SK-N-SH treated with all-trans-retinoic acid at 6 μM for 48 hours (cell line): ENCODE measurements around the gene NEDD4.

Source experiments
- ATAC-seq: fragments of 200-7000 bp; cut with Tn5 transposase; 3 replicates; pipeline ENCODE4 v1.9.1; 2020; ENCODE audit warnings: mild to moderate bottlenecking, moderate library complexity
- BACH2 ChIP-seq: fragments of 250-450 bp; sonication (Bioruptor Pico); IDR thresholded peaks from 2 replicates; pipeline ENCODE4 v1.9.0; 2021; ENCODE audit warnings: mild to moderate bottlenecking, borderline replicate concordance
- CREB5 ChIP-seq: fragments of 250-450 bp; sonication (Bioruptor Pico); IDR thresholded peaks from 2 replicates; pipeline ENCODE4 v1.5.1; 2020; ENCODE audit warnings: low read depth, mild to moderate bottlenecking, moderate library complexity
- CSDC2 ChIP-seq: fragments of 250-450 bp; sonication (Bioruptor Pico); IDR thresholded peaks from 2 replicates; pipeline ENCODE4 v1.5.0; 2020; ENCODE audit warnings: mild to moderate bottlenecking, moderate library complexity
- CSRNP3 ChIP-seq: fragments of 250-450 bp; sonication (Bioruptor Pico); IDR thresholded peaks from 2 replicates; pipeline ENCODE4 v1.5.1; 2021; ENCODE audit warnings: mild to moderate bottlenecking, moderate library complexity
- ESRRG ChIP-seq: fragments of 250-450 bp; sonication (Bioruptor Pico); IDR thresholded peaks from 2 replicates; pipeline ENCODE4 v1.6.1; 2021; ENCODE audit warnings: mild to moderate bottlenecking
- GLIS3 ChIP-seq: fragments of 250-450 bp; sonication (Bioruptor Pico); IDR thresholded peaks from 2 replicates; pipeline ENCODE4 v1.5.0; 2020; ENCODE audit warnings: mild to moderate bottlenecking, moderate library complexity
- ISL1 ChIP-seq: fragments of 250-450 bp; sonication (Bioruptor Pico); IDR thresholded peaks from 2 replicates; pipeline ENCODE4 v2.1.2; 2022; ENCODE audit warnings: mild to moderate bottlenecking, moderate library complexity
- OSR1 ChIP-seq: fragments of 250-450 bp; sonication (Bioruptor Pico); IDR thresholded peaks from 2 replicates; pipeline ENCODE4 v1.8.0; 2022; ENCODE audit warnings: moderate library complexity, mild to moderate bottlenecking, inconsistent platforms
- PATZ1 ChIP-seq: fragments of 250-450 bp; sonication (Bioruptor Pico); IDR thresholded peaks from 2 replicates; pipeline ENCODE4 v1.8.0; 2020; ENCODE audit warnings: mild to moderate bottlenecking, moderate library complexity, borderline replicate concordance
- POU6F1 ChIP-seq: fragments of 250-450 bp; sonication (Bioruptor Pico); IDR thresholded peaks from 2 replicates; pipeline ENCODE4 v1.8.0; 2021; ENCODE audit warnings: low read depth, mild to moderate bottlenecking, moderate library complexity, borderline replicate concordance
- PPARA ChIP-seq: fragments of 250-450 bp; sonication (Bioruptor Pico); IDR thresholded peaks from 2 replicates; pipeline ENCODE4 v1.5.0; 2020; ENCODE audit warnings: mild to moderate bottlenecking, borderline replicate concordance
- SNAI2 ChIP-seq: fragments of 250-450 bp; sonication (Bioruptor Pico); IDR thresholded peaks from 2 replicates; pipeline ENCODE4 v1.5.0; 2020; ENCODE audit warnings: mild to moderate bottlenecking, moderate library complexity
- TCF4 ChIP-seq: fragments of 250-450 bp; sonication (Bioruptor Pico); IDR thresholded peaks from 2 replicates; pipeline ENCODE4 v1.8.0; 2021; ENCODE audit warnings: mild to moderate bottlenecking, moderate library complexity, borderline replicate concordance
- TOX ChIP-seq: fragments of 250-450 bp; sonication (Bioruptor Pico); IDR thresholded peaks from 2 replicates; pipeline ENCODE4 v1.8.0; 2021; ENCODE audit warnings: mild to moderate bottlenecking, moderate library complexity, borderline replicate concordance
- ZC3H10 ChIP-seq: fragments of 250-450 bp; sonication (Bioruptor Pico); IDR thresholded peaks from 2 replicates; pipeline ENCODE4 v1.5.1; 2021; ENCODE audit warnings: mild to moderate bottlenecking, moderate library complexity
- ZFP3 ChIP-seq: fragments of 250-450 bp; sonication (Bioruptor Pico); IDR thresholded peaks from 2 replicates; pipeline ENCODE4 v1.5.0; 2020; ENCODE audit warnings: mild to moderate bottlenecking, moderate library complexity
- ZFP30 ChIP-seq: fragments of 450-650 bp; formaldehyde crosslinking; IDR thresholded peaks from 2 replicates; pipeline ENCODE4 v1.5.0; 2022; ENCODE audit warnings: mild to moderate bottlenecking, moderate library complexity
- ZNF565 ChIP-seq: fragments of 450-650 bp; formaldehyde crosslinking; conservative IDR thresholded peaks from 2 replicates; pipeline ENCODE4 v1.5.0; 2020; ENCODE audit warnings: low read depth, mild to moderate bottlenecking, moderate library complexity
- ZNF70 ChIP-seq: fragments of 450-650 bp; formaldehyde crosslinking; IDR thresholded peaks from 2 replicates; pipeline ENCODE4 v1.5.0; 2020; ENCODE audit warnings: mild to moderate bottlenecking, moderate library complexity
- ZNF8 ChIP-seq: fragments of 450-650 bp; formaldehyde crosslinking; IDR thresholded peaks from 2 replicates; pipeline ENCODE4 v1.5.0; 2020; ENCODE audit warnings: mild to moderate bottlenecking, moderate library complexity
- TF ChIP-seq, protein P1 (sequence below): fragments of 250-450 bp; sonication (Bioruptor Pico); IDR thresholded peaks from 2 replicates; pipeline ENCODE4 v1.5.0; 2020; ENCODE audit warnings: mild to moderate bottlenecking, moderate library complexity

Gene NEDD4

GRCh38 chr15:55915221-55915620 is 78.2 kb downstream of the NEDD4 start:
- TF ChIP-seq CREB5 (CRISPR knock-in tag) (no peak), CSDC2 (CRISPR knock-in tag) (no peak), CSRNP3 (CRISPR knock-in tag) (no peak), BACH2 (CRISPR knock-in tag) (no peak), TOX (CRISPR knock-in tag) (no peak)
- ATAC-seq = peak; percentile 12; the same call in 2 of the 3 replicates

DNA sequence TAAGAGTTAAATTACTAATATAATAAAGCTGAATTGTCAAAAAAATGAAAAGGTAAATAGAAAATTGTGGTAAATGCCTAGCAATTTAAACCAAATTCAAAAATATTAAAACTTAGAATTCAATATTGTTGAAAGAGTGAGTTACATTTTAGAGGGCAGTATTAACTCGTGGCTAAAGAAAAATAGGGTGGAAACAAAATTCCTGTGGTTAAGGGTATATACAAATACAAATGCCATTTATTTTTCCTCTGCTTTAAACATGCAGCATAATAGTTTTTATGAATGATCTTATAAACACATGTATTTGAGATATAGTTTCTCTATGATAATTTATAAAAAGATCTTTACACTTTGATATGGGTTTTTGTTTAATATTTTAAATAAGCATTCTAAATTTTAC is 79.0 kb downstream of the NEDD4 start:
- no peak for TF ChIP-seq PATZ1 (CRISPR knock-in tag)
- TF ChIP-seq BACH2 (CRISPR knock-in tag) = no peak
- TF ChIP-seq, protein P1, sequence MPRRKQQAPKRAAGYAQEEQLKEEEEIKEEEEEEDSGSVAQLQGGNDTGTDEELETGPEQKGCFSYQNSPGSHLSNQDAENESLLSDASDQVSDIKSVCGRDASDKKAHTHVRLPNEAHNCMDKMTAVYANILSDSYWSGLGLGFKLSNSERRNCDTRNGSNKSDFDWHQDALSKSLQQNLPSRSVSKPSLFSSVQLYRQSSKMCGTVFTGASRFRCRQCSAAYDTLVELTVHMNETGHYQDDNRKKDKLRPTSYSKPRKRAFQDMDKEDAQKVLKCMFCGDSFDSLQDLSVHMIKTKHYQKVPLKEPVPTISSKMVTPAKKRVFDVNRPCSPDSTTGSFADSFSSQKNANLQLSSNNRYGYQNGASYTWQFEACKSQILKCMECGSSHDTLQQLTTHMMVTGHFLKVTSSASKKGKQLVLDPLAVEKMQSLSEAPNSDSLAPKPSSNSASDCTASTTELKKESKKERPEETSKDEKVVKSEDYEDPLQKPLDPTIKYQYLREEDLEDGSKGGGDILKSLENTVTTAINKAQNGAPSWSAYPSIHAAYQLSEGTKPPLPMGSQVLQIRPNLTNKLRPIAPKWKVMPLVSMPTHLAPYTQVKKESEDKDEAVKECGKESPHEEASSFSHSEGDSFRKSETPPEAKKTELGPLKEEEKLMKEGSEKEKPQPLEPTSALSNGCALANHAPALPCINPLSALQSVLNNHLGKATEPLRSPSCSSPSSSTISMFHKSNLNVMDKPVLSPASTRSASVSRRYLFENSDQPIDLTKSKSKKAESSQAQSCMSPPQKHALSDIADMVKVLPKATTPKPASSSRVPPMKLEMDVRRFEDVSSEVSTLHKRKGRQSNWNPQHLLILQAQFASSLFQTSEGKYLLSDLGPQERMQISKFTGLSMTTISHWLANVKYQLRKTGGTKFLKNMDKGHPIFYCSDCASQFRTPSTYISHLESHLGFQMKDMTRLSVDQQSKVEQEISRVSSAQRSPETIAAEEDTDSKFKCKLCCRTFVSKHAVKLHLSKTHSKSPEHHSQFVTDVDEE (CRISPR knock-in tag) = no peak
- TF ChIP-seq ZFP3 (CRISPR knock-in tag) = no peak
- no peak for TF ChIP-seq ZNF8 (CRISPR knock-in tag)
- no peak for TF ChIP-seq ZNF565
- TF ChIP-seq ZFP30 (CRISPR knock-in tag) = no peak
- no peak for TF ChIP-seq GLIS3 (CRISPR knock-in tag)
- TF ChIP-seq ZNF70 = no peak
- no peak for TF ChIP-seq SNAI2 (CRISPR knock-in tag)
- TF ChIP-seq POU6F1 (CRISPR knock-in tag) = no peak
- TF ChIP-seq ZC3H10 = no peak
- no peak for TF ChIP-seq OSR1 (CRISPR knock-in tag)
- no peak for TF ChIP-seq CSDC2 (CRISPR knock-in tag)
- no peak for TF ChIP-seq TOX (CRISPR knock-in tag)
- no peak for TF ChIP-seq ISL1 (CRISPR knock-in tag)
- no peak for TF ChIP-seq CREB5 (CRISPR knock-in tag)
- TF ChIP-seq TCF4 (CRISPR knock-in tag) = no peak
- TF ChIP-seq, all 23 proteins: peak for 0
- ATAC-seq = no peak

GRCh38 chr15:55912982-55913381 is 80.4 kb downstream of the NEDD4 start:
- no peak for TF ChIP-seq CREB5 (CRISPR knock-in tag)
- no peak for TF ChIP-seq CSRNP3 (CRISPR knock-in tag)
- no peak for TF ChIP-seq ZNF565
- no peak for TF ChIP-seq ESRRG (CRISPR knock-in tag)
- no peak for TF ChIP-seq ZNF70
- TF ChIP-seq ZFP3 (CRISPR knock-in tag) = no peak
- no peak for TF ChIP-seq ISL1 (CRISPR knock-in tag)
- no peak for TF ChIP-seq TCF4 (CRISPR knock-in tag)
- TF ChIP-seq PPARA = no peak
- ATAC-seq = peak; percentile 10; the same call in 1 of the 3 replicates
